ENCODE results near the gene DNAH8. TPM values are rescaled to one million over a fixed set of nuclear protein-coding genes. Genes with fewer than 3 reads are reported as not detected.

The DNAH8 gene
- total RNA-seq, 4 donors from 2014 or later = not detected

GRCh38 chr6:38684237-38684636 lies 30.9 kb upstream of the DNAH8 start:
- Histone ChIP-seq H3K36me3 (peaks cover 0 to 27% of the 10 kb centered on the region in 2 donors), H3K4me3 (no peak overlapping the region), H3K27me3 (no peaks in the 10 kb centered on the region), H3K9me3 (no peaks in the 10 kb centered on the region), H3K4me1 (peaks cover 7 to 15% of the 10 kb centered on the region in 2 donors), H3K27ac (no peak overlapping the region)
- ATAC-seq (no peak), DNase-seq (no peak)
- intact Hi-C loops (cut with DNase I; ENCODE audit: low total_unique reads) (no loop called here), in situ Hi-C loops (cut with MboI; ENCODE audit: low sequenced_read_pairs in 4 of 4) (no loop called here)
- TF ChIP-seq CTCF (IDR thresholded peaks at IDR 0.05 in 4 of 5, conservative IDR thresholded peaks at IDR 0.05 in 1 of 5) (no peak), POLR2A (IDR thresholded peaks at IDR 0.05) (no peak)

GRCh38 chr6:38684904-38685303 lies 30.2 kb upstream of the DNAH8 start:
- in situ Hi-C loops (cut with MboI; ENCODE audit: low sequenced_read_pairs in 4 of 4) (no loop called here), intact Hi-C loops (cut with DNase I; ENCODE audit: low total_unique reads) (no loop called here)
- Histone ChIP-seq H3K4me1 (peaks cover 7 to 15% of the 10 kb centered on the region in 2 donors), H3K27me3 (no peaks in the 10 kb centered on the region), H3K4me3 (no peak overlapping the region), H3K27ac (no peak overlapping the region), H3K9me3 (no peaks in the 10 kb centered on the region), H3K36me3 (peaks cover 0 to 27% of the 10 kb centered on the region in 2 donors)
- DNase-seq (no peak), ATAC-seq (no peak)
- no peak for TF ChIP-seq POLR2A (IDR thresholded peaks at IDR 0.05)
- TF ChIP-seq CTCF (IDR thresholded peaks at IDR 0.05 in 4 of 5, conservative IDR thresholded peaks at IDR 0.05 in 1 of 5) = no peak

- Histone ChIP-seq H3K36me3 (peaks cover 0 to 27% of the 10 kb centered on the region in 2 donors), H3K9me3 (no peaks in the 10 kb centered on the region), H3K4me1 (peaks cover 7 to 15% of the 10 kb centered on the region in 2 donors), H3K4me3 (no peak overlapping the region), H3K27ac (no peak overlapping the region), H3K27me3 (no peaks in the 10 kb centered on the region)
- TF ChIP-seq CTCF (IDR thresholded peaks at IDR 0.05 in 4 of 5, conservative IDR thresholded peaks at IDR 0.05 in 1 of 5) (no peak), POLR2A (IDR thresholded peaks at IDR 0.05) (no peak)
- DNase-seq (no peak), ATAC-seq (no peak)
- in situ Hi-C loops (cut with MboI; ENCODE audit: low sequenced_read_pairs in 4 of 4) (no loop called here), intact Hi-C loops (cut with DNase I; ENCODE audit: low total_unique reads) (no loop called here)
Observed at GRCh38 chr6:38686270-38687042, 28.7 kb upstream of the DNAH8 start.

- no peak overlapping the region for H3K27ac ChIP-seq
- TF ChIP-seq POLR2A (IDR thresholded peaks at IDR 0.05) (no peak), CTCF (IDR thresholded peaks at IDR 0.05 in 4 of 5, conservative IDR thresholded peaks at IDR 0.05 in 1 of 5) (no peak)
- H3K27me3 ChIP-seq = no peaks in the 10 kb centered on the region
- H3K4me1 ChIP-seq = peaks cover 7 to 15% of the 10 kb centered on the region in 2 donors
- no peak overlapping the region for H3K4me3 ChIP-seq
- ATAC-seq (no peak), DNase-seq (no peak)
- in situ Hi-C loops (cut with MboI; ENCODE audit: low sequenced_read_pairs in 4 of 4) (no loop called here), intact Hi-C loops (cut with DNase I; ENCODE audit: low total_unique reads) (no loop called here)
- H3K36me3 ChIP-seq = peaks cover 0 to 23% of the 10 kb centered on the region in 2 donors
- H3K9me3 ChIP-seq = no peaks in the 10 kb centered on the region
Observed at GRCh38 chr6:38687043-38687353, 28.1 kb upstream of the DNAH8 start.

- Histone ChIP-seq H3K27me3 (no peaks in the 10 kb centered on the region), H3K36me3 (peaks cover 0 to 18% of the 10 kb centered on the region in 2 donors), H3K9me3 (no peaks in the 10 kb centered on the region), H3K4me1 (peaks cover 7 to 15% of the 10 kb centered on the region in 2 donors), H3K4me3 (no peak overlapping the region), H3K27ac (no peak overlapping the region)
- DNase-seq (no peak), ATAC-seq (no peak)
- in situ Hi-C loops (cut with MboI; ENCODE audit: low sequenced_read_pairs in 4 of 4) (no loop called here), intact Hi-C loops (cut with DNase I; ENCODE audit: low total_unique reads) (no loop called here)
- no peak for TF ChIP-seq POLR2A (IDR thresholded peaks at IDR 0.05)
- TF ChIP-seq CTCF (IDR thresholded peaks at IDR 0.05 in 4 of 5, conservative IDR thresholded peaks at IDR 0.05 in 1 of 5) = no peak
Observed at GRCh38 chr6:38687549-38687948, 27.6 kb upstream of the DNAH8 start.

All from gastrocnemius medialis (tissue), 4 donors.